GM19328 (cell line): ENCODE measurements around the gene LRIT3.

Experiments
- ATAC-seq: cut with Tn5 transposase; IDR thresholded peaks from one replicate; pipeline ENCODE4 v1.9.1; 2021; ENCODE audit warnings: mild to moderate bottlenecking, moderate library complexity; ENCODE audit not compliant: unreplicated experiment

The LRIT3 gene

DNA sequence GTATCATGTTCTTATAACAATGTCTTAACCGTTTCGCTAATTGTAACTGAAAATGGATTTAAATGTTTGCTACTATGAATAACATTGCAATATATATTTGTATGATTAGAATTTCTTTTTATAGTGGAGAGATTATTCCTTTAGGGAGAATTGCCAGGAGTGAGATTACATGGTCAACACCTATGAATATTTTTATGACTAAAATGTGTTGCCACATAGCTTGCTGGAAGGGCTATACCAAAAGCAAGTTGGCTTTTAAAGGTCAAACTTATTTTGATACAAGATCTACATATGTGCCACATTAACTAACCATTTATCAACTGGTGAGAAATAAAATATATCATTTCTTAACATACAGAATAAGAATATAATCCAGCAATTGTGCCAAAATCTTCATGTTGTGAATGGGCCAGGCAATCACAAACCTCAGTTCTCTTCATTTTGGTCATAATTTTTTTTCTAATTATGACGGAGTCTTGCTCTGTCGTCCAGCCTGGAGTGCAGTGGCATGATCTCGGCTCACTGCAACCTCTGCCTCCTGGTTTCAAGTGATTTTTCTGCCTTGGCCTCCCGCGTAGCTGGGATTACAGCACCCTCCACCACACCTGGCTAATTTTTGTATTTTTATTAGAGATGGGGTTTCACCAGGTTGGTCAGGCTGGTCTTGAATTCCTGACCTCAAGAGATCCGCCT lies 54.8 kb downstream of the LRIT3 start:
- no peak for ATAC-seq

DNA sequence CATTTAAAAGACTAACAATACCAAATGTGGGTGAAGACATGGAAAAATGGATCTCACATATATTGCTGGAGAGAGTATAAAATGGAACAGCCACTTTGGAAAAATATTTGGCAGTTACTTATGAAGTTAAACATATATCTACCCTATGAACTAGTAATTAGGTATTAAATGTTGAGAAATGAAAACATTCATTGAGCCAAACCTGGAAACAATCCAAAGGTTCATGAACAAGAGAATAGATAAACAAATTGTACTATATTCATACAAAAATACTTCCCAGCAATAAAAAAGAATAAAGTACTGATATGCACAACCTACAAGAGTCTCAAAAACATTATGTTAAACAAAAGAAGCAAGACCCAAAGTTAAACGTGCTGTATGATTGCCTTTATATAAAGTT lies 60.8 kb downstream of the LRIT3 start:
- no peak for ATAC-seq

DNA sequence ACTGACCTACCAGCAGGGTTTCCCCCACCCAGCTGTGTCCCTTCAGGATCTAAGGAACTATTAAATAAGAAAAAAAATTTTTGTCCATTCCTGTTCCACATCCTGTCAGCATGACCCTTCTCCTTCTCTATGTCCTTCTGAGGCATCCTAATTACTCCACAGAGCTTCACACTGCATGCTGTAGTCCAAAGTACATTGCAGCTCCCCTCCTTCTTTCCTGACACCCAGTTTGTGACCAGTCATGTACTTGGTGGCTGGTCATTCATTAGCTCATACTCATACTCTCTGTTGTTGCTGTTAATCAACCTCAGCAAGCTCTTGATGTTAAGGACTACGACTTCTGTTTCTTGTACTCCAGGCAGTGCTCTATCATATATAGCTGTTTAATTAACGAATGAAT lies 62.3 kb downstream of the LRIT3 start:
- no peak for ATAC-seq

DNA sequence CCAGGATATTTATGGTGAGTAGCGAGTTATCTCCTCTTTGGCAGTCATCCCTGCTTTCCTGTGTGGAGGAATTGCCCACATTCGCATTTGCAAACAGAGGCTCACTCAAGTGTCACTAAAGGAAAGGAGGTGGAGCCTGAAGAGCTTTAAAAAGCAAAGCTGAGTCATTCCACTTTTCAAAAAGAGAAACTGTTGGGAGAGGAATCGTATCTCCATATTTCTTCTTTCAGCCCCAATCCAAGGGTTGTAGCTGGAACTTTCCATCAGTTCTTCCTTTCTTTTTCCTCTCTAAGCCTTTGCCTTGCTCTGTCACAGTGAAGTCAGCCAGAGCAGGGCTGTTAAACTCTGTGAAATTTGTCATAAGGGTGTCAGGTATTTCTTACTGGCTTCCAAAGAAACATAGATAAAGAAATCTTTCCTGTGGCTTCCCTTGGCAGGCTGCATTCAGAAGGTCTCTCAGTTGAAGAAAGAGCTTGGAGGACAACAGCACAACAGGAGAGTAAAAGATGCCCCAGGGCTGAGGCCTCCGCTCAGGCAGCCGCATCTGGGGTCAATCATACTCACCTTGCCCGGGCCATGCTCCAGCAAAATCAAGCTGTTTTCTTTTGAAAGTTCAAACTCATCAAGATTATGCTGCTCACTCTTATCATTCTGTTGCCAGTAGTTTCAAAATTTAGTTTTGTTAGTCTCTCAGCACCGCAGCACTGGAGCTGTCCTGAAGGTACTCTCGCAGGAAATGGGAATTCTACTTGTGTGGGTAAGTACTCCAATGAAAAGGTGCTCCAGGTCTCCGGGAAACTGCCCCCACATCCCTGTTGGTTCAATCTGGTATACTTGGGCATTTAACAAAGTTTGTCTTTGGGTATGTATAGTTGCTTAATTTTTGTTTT lies 65.0 kb downstream of the LRIT3 start, which contains the start of gene EGF:
EGF (plus strand) TSS at position 178 of the 890 bp plus-strand sequence; CDS start at position 631, 453 bp downstream.
- no peak for ATAC-seq

DNA sequence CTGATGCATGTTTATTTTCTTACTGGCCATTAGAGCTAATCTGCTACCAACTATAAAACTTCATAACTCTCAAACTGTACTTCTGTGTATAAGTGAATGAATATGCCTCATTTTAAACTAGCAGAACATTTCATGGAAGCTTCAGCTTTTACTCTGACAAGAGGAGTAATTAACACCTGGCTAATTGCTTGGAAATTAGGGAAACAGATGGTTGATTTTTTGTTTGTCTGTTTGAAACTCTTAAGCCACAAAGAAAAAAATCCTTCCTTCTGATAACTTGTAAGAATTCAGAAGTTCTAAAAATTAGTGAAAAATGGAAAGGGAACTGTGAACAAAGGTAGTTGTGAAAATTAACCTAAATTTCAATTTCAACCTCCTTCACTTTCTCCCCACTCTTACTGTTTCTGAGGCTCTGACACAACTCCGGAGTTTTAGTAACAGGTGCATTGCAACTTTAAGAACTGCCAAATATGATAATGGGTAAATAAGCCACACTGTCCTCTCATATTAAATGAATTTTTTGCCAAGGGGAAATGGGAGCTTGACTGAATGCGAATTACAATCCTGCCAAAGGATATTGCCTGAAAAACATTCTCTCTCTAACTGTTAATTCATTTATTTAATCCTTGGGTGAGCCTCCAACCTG lies 65.8 kb downstream of the LRIT3 start:
- no peak for ATAC-seq

DNA sequence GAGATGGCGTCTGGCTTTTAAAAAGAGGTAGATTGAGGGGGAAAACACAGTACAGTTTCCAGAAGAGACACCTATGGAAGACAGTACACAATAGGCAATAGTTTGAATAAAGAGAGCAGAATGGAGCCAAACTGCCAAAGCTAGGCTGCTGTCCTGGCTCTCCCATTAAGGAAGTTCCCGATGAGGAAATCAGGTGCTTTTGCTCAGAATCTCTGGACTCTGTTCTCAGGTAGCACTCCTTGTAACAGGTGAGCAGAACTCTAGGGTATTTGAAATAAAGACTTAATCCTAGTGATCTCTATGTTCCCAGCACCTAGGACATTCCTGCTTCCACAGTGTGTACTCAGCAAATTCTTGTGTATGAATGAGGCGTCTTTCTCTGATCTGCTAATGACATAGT lies 66.4 kb downstream of the LRIT3 start:
- ATAC-seq: no peak

DNA sequence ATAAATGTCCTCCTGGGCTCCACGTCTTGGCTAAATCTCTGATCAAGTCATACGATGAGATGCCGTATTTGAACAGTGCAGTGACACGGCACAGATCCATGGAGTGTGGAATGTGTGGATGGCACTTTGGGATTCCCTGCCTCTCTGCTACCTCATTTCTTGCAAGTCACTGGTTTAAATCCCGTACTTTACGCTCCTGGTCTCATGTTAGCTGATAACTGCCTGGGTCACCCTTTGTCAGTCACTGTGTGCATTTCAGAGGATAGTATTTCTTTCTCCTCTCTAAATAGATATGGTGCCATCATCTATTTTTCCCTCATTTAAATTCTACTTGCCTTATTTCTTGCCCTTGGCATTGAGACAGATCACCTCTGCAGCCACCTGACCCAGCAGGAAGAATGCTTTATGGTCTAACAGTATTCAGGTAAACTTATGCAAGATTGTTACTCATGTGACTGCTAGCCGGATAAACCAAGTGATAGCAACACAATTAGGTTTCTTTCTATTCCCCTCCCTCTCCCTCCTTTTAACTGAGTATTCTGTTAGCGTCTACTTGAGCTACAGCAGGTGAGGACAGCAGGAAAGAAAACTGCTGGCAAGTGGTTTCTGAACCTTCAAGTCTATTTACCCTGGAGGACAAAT lies 67.6 kb downstream of the LRIT3 start:
- no peak for ATAC-seq

DNA sequence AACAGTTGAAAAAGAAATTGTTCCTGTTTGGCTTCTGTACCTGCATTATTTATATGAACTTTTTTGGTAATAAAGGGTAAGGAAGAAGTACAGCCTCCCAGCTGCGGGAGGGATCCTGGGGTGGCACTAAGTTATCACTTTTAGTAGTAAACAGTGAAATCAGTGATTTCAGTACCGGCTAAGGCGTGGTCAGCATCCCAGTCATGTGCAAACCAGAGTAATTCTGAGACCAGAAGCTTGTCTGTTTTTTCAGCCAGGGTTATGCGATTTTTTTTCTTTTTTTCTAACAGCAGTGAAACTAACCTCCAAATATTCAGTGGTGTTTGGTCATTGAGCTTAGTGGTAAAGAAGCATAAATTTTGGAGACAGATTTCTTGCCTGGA lies 68.1 kb downstream of the LRIT3 start:
- ATAC-seq: no peak

DNA sequence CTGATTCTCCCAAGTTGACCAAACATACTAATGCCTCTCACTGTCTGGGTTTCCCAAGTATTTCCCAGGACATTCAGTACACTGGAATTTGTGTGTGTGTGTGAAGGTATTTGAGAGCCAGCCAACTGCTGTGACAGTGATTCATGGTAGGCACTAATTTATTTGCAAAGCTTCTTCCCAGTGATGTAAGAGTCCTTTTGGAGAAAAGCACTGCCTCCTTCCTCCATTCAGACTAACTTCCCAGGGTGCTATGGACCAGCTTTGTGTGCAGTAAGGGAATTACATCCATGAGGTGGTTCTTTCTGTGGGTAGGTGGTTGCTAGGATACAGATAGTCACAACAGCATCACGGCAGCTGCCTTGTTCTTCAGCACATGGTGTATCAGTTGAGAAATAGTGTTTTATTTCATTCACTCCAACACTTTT lies 73.5 kb downstream of the LRIT3 start:
- no peak for ATAC-seq
